HL-60 (cell line): Measurements from ENCODE around the gene PASK.

ENCODE experiments used
- DNase-seq, 2 experiments: peaks; one replicate each; pipeline ENCODE4 v3.0.0-alpha.2; 2010 to 2020; ENCODE audit warnings: low read depth in 1 of 2, low spot score in 1 of 2
- H3K27ac ChIP-seq: fragments of 250-450 bp; sonication (Bioruptor Pico); replicated peaks from 2 replicates; pipeline ENCODE4 v1.5.1; 2020; ENCODE audit warnings: mild to moderate bottlenecking, moderate library complexity
- H3K27me3 ChIP-seq: fragments of 250-450 bp; sonication (Bioruptor Pico); 2 replicates; pipeline ENCODE4 v1.5.1; 2021; ENCODE audit warnings: mild to moderate bottlenecking, moderate library complexity; ENCODE audit not compliant: insufficient read depth, poor library complexity, severe bottlenecking
- H3K4me3 ChIP-seq: replicated peaks from 2 replicates; pipeline ENCODE4 v1.5.1; 2011; ENCODE audit warnings: mild to moderate bottlenecking, control low read depth, low read length; ENCODE audit not compliant: insufficient read depth
- CTCF ChIP-seq: IDR thresholded peaks from one replicate; pipeline ENCODE4 v1.5.1; 2011; ENCODE audit warnings: low read length, control low read depth, inconsistent platforms; ENCODE audit not compliant: insufficient read depth
- GABPA ChIP-seq: IDR thresholded peaks from 2 replicates; pipeline ENCODE4 v1.6.1; 2012; ENCODE audit warnings: low read depth
- POLR2AphosphoS5 ChIP-seq: IDR thresholded peaks from 2 replicates; pipeline ENCODE4 v1.6.1; 2012; ENCODE audit warnings: low read depth
- REST ChIP-seq: IDR thresholded peaks from 2 replicates; pipeline ENCODE4 v1.6.1; 2012; ENCODE audit warnings: low read depth; ENCODE audit not compliant: insufficient replicate concordance
- SPI1 ChIP-seq: IDR thresholded peaks from 2 replicates; pipeline ENCODE4 v1.6.1; 2012; ENCODE audit warnings: low read depth, mild to moderate bottlenecking, borderline replicate concordance

The PASK gene

GRCh38 chr2:241177526-241178334 lies 28.5 kb upstream of the PASK start:
- H3K27me3 ChIP-seq = no peaks in the 10 kb centered on the region
- H3K27ac ChIP-seq = no peak overlapping the region
- H3K4me3 ChIP-seq = no peak overlapping the region
- no peak for TF ChIP-seq SPI1
- TF ChIP-seq CTCF = no peak
- TF ChIP-seq POLR2AphosphoS5 = no peak
- no peak for DNase-seq

GRCh38 chr2:241173557-241173956 lies 24.3 kb upstream of the PASK start:
- TF ChIP-seq SPI1 = no peak
- TF ChIP-seq REST = no peak

GRCh38 chr2:241168366-241168765 lies 19.1 kb upstream of the PASK start:
- no peaks in the 10 kb centered on the region for H3K27me3 ChIP-seq
- H3K4me3 ChIP-seq = no peak overlapping the region
- DNase-seq = no peak
- TF ChIP-seq POLR2AphosphoS5 (no peak), GABPA (no peak)
- H3K27ac ChIP-seq = no peak overlapping the region

More at GRCh38 chr2:241173557-241173956, 24.3 kb upstream of the PASK start:
- H3K27ac ChIP-seq = no peak overlapping the region
- no peak overlapping the region for H3K4me3 ChIP-seq
- H3K27me3 ChIP-seq = no peaks in the 10 kb centered on the region
- DNase-seq = no peak

GRCh38 chr2:241163601-241164118 lies 14.4 kb upstream of the PASK start:
- Histone ChIP-seq H3K4me3 (no peak overlapping the region), H3K27me3 (no peaks in the 10 kb centered on the region), H3K27ac (no peak overlapping the region)
- no peak for DNase-seq
- TF ChIP-seq REST (no peak), GABPA (no peak)

- no peak overlapping the region for H3K27ac ChIP-seq
- no peaks in the 10 kb centered on the region for H3K27me3 ChIP-seq
- H3K4me3 ChIP-seq = no peak overlapping the region
- DNase-seq = no peak
- no peak for TF ChIP-seq GABPA
- TF ChIP-seq SPI1 = no peak
- no peak for TF ChIP-seq CTCF
- no peak for TF ChIP-seq POLR2AphosphoS5
- no peak for TF ChIP-seq REST
Observed at GRCh38 chr2:241161646-241162281, 12.5 kb upstream of the PASK start.
